Natural killer cell (primary cell): ENCODE data around the gene SEC61B. TPM values are rescaled to one million over a fixed set of nuclear protein-coding genes. Genes with fewer than 3 reads are reported as not detected.

ENCODE experiments used
- ATAC-seq, 3 donors: fragments of 150-1000 bp in 2 of 3; fragments of 200-7000 bp in 1 of 3; cut with Tn5 transposase; 1 replicate in 1 of 3; 2 replicates in 2 of 3; pipeline ENCODE4 v1.10.0; 2021; ENCODE audit warnings: mild to moderate bottlenecking in 2 of 3, moderate library complexity in 2 of 3
- DNase-seq, 2 donors: peaks; one replicate each; pipeline versions ENCODE4 v3.0.0 to v3.0.0-alpha.2; 2013 to 2021; ENCODE audit warnings: mixed read lengths in 1 of 2
- H3K27ac ChIP-seq: one replicate; pipeline ENCODE4 v1.5.1; 2013; ENCODE audit warnings: mild to moderate bottlenecking, low read length
- H3K27me3 ChIP-seq: one replicate; pipeline ENCODE4 v1.6.1; 2013; ENCODE audit warnings: low read length; ENCODE audit not compliant: control insufficient read depth, insufficient read depth
- H3K36me3 ChIP-seq: one replicate; pipeline ENCODE4 v1.6.1; 2013; ENCODE audit warnings: low read length; ENCODE audit not compliant: control insufficient read depth, insufficient read depth
- H3K4me1 ChIP-seq: one replicate; pipeline ENCODE4 v1.6.1; 2013; ENCODE audit warnings: low read length; ENCODE audit not compliant: control insufficient read depth, insufficient read depth
- H3K4me3 ChIP-seq: one replicate; pipeline ENCODE4 v1.5.1; 2013; ENCODE audit warnings: low read length
- H3K9me3 ChIP-seq: one replicate; pipeline ENCODE4 v1.6.1; 2013; ENCODE audit warnings: low read length; ENCODE audit not compliant: control insufficient read depth, insufficient read depth
- H3K27ac Mint-ChIP-seq, 2 donors: one replicate each; pipeline ENCODE4 v1.8.0; 2022; ENCODE audit warnings: mild to moderate bottlenecking in 2 of 2, mixed read lengths in 2 of 2, moderate library complexity in 1 of 2
- H3K27me3 Mint-ChIP-seq, 2 donors: one replicate each; pipeline ENCODE4 v1.8.0; 2022; ENCODE audit warnings: low read depth in 2 of 2, mixed read lengths in 2 of 2
- H3K36me3 Mint-ChIP-seq: one replicate; pipeline ENCODE4 v1.8.0; 2022; ENCODE audit warnings: mixed read lengths
- H3K4me1 Mint-ChIP-seq, 2 donors: one replicate each; pipeline ENCODE4 v1.8.0; 2022; ENCODE audit warnings: mixed read lengths in 2 of 2
- H3K4me3 Mint-ChIP-seq: one replicate; pipeline ENCODE4 v1.8.0; 2022; ENCODE audit warnings: mild to moderate bottlenecking, moderate library complexity, mixed read lengths
- H3K9me3 Mint-ChIP-seq, 2 donors: one replicate each; pipeline ENCODE4 v1.8.0; 2022; ENCODE audit warnings: mixed read lengths in 2 of 2
- CTCF ChIP-seq: fragments of 200-600 bp; IDR thresholded peaks from one replicate; pipeline ENCODE4 v1.8.0; 2022; ENCODE audit warnings: antibody characterized with exemption
- WGBS: methylation state at CpG from one replicate; pipeline ENCODE4 v1.1.7; 2013; ENCODE audit warnings: missing lambda C conversion rate; ENCODE audit not compliant: insufficient coverage; 5-methylcytosine and 5-hydroxymethylcytosine counted together
- intact Hi-C: fragments of 100-400 bp; cut with micrococcal nuclease; formaldehyde crosslinking; loops from one replicate; pipeline ENCODE4 v1.14.2; 2022
- total RNA-seq, 4 donors: library from RNA; stranded (reverse); fragments of 120-200 nt in 1 of 4; gene quantifications; one replicate each; pipeline versions ENCODE4 v1.2.3 to v1.2.4, GENCODE V29; 2013 to 2022

Gene SEC61B
- total RNA-seq, 3 donors from 2014 or later (not counting 1 experiment from before 2014, with no cell fraction given), result 78.9 to 95.1 (median 93.8) TPM

GRCh38 chr9:99274495-99274894 is 52.4 kb downstream of the SEC61B start:
- Histone ChIP-seq H3K27ac (no peak overlapping the region), H3K4me3 (no peak overlapping the region), H3K9me3 (no peaks in the 10 kb centered on the region), H3K36me3 (no peaks in the 10 kb centered on the region), H3K27me3 (no peaks in the 10 kb centered on the region), H3K4me1 (no peaks in the 10 kb centered on the region)
- Mint-ChIP-seq H3K27ac (no peak overlapping the region), H3K9me3 (no peaks in the 10 kb centered on the region), H3K36me3 (no peaks in the 10 kb centered on the region), H3K4me3 (no peak overlapping the region), H3K4me1 (no peaks in the 10 kb centered on the region), H3K27me3 (peaks cover 13 to 21% of the 10 kb centered on the region in 2 donors)
- intact Hi-C loops, result no loop called here
- DNase-seq (no peak), ATAC-seq (no peak)
- no peak for TF ChIP-seq CTCF
- WGBS, result 48% methylated on average over 2 of the region's 2 CpGs

Other genes starting within 250 kb of the SEC61B start
- gene TGFBR1, start 117.2 kb upstream of the SEC61B start, total RNA-seq, result 100 to 1,000 TPM in 2 of 3 donors, 10 to 100 TPM in 1; 78.0 to 120 (median 113) TPM
- 10 to 100 TPM; 17.3 to 23.2 (median 20.7) TPM for gene ALG2, start 340 bp upstream of the SEC61B start, total RNA-seq